ENCODE results near the gene TLE1.

Gene TLE1

DNA sequence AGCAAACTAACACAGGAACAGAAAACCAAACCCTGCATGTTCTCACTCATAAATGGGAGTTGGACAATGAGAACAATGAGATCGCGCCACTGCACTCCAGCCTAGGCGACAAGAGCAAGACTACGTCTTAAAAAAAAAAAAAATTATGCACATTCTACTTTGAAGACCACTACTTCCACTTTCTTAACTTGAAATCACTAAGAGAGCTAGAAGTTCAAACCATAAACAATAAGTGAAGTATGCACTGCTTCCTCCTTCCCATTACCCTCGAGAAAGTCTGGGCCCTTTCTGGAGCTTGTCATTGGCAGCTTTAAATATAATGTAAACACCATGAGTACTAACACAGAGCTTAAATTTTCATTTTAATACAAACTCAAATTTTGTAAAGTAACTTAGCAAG lies 94.9 kb downstream of the TLE1 start:
- Histone ChIP-seq H3K9ac (no peak overlapping the region), H3K27me3 (ENCODE audit: insufficient read depth, low read depth) (no peaks in the 10 kb centered on the region), H2AFZ (ENCODE audit: low read depth) (no peak overlapping the region), H3K79me2 (ENCODE audit: insufficient read depth, low read depth) (no peaks in the 10 kb centered on the region), H3K27ac (no peak overlapping the region), H3K4me1 (ENCODE audit: low read depth, poor library complexity, severe bottlenecking) (peaks cover 1% of the 10 kb centered on the region), H4K20me1 (ENCODE audit: insufficient read depth) (no peaks in the 10 kb centered on the region), H3K4me3 (IDR thresholded peaks at IDR 0.05; ENCODE audit: insufficient read depth, low read depth, low read length) (no peak overlapping the region), H3K36me3 (ENCODE audit: insufficient read depth) (no peaks in the 10 kb centered on the region), H3K4me2 (no peak overlapping the region)
- no peak for TF ChIP-seq CTCF (conservative IDR thresholded peaks at IDR 0.05; ENCODE audit: low read depth, low read length)

- H3K4me3 ChIP-seq (IDR thresholded peaks at IDR 0.05; ENCODE audit: insufficient read depth, low read depth, low read length): no peak overlapping the region
- no peak for TF ChIP-seq CTCF (conservative IDR thresholded peaks at IDR 0.05; ENCODE audit: low read depth, low read length)
- no peaks in the 10 kb centered on the region for H3K79me2 ChIP-seq (ENCODE audit: insufficient read depth, low read depth)
- H4K20me1 ChIP-seq (ENCODE audit: insufficient read depth): no peaks in the 10 kb centered on the region
- H3K36me3 ChIP-seq (ENCODE audit: insufficient read depth): no peaks in the 10 kb centered on the region
- H3K4me1 ChIP-seq (ENCODE audit: low read depth, poor library complexity, severe bottlenecking): no peaks in the 10 kb centered on the region
- no peak overlapping the region for H3K4me2 ChIP-seq
- H3K9ac ChIP-seq: no peak overlapping the region
- H3K27ac ChIP-seq: no peak overlapping the region
- no peak overlapping the region for H2AFZ ChIP-seq (ENCODE audit: low read depth)
- no peaks in the 10 kb centered on the region for H3K27me3 ChIP-seq (ENCODE audit: insufficient read depth, low read depth)
Observed at GRCh38 chr9:81592887-81593266, 96.5 kb downstream of the TLE1 start.

- H3K4me2 ChIP-seq: no peak overlapping the region
- no peaks in the 10 kb centered on the region for H3K4me1 ChIP-seq (ENCODE audit: low read depth, poor library complexity, severe bottlenecking)
- H4K20me1 ChIP-seq (ENCODE audit: insufficient read depth): no peaks in the 10 kb centered on the region
- no peaks in the 10 kb centered on the region for H3K36me3 ChIP-seq (ENCODE audit: insufficient read depth)
- no peak overlapping the region for H2AFZ ChIP-seq (ENCODE audit: low read depth)
- no peak overlapping the region for H3K27ac ChIP-seq
- no peak for TF ChIP-seq CTCF (conservative IDR thresholded peaks at IDR 0.05; ENCODE audit: low read depth, low read length)
- no peaks in the 10 kb centered on the region for H3K79me2 ChIP-seq (ENCODE audit: insufficient read depth, low read depth)
- H3K9ac ChIP-seq: no peak overlapping the region
- no peak overlapping the region for H3K4me3 ChIP-seq (IDR thresholded peaks at IDR 0.05; ENCODE audit: insufficient read depth, low read depth, low read length)
- H3K27me3 ChIP-seq (ENCODE audit: insufficient read depth, low read depth): no peaks in the 10 kb centered on the region
Observed at GRCh38 chr9:81591791-81592190, 97.6 kb downstream of the TLE1 start.

- H3K27me3 ChIP-seq (ENCODE audit: insufficient read depth, low read depth): no peaks in the 10 kb centered on the region
- TF ChIP-seq CTCF (conservative IDR thresholded peaks at IDR 0.05; ENCODE audit: low read depth, low read length): no peak
- H3K27ac ChIP-seq: no peak overlapping the region
- no peaks in the 10 kb centered on the region for H4K20me1 ChIP-seq (ENCODE audit: insufficient read depth)
- H3K4me1 ChIP-seq (ENCODE audit: low read depth, poor library complexity, severe bottlenecking): no peaks in the 10 kb centered on the region
- H3K79me2 ChIP-seq (ENCODE audit: insufficient read depth, low read depth): no peaks in the 10 kb centered on the region
- no peaks in the 10 kb centered on the region for H3K36me3 ChIP-seq (ENCODE audit: insufficient read depth)
- H3K4me3 ChIP-seq (IDR thresholded peaks at IDR 0.05; ENCODE audit: insufficient read depth, low read depth, low read length): no peak overlapping the region
- H3K9ac ChIP-seq: no peak overlapping the region
- H2AFZ ChIP-seq (ENCODE audit: low read depth): no peak overlapping the region
- H3K4me2 ChIP-seq: no peak overlapping the region
Observed at GRCh38 chr9:81590688-81591087, 98.7 kb downstream of the TLE1 start.

DNA sequence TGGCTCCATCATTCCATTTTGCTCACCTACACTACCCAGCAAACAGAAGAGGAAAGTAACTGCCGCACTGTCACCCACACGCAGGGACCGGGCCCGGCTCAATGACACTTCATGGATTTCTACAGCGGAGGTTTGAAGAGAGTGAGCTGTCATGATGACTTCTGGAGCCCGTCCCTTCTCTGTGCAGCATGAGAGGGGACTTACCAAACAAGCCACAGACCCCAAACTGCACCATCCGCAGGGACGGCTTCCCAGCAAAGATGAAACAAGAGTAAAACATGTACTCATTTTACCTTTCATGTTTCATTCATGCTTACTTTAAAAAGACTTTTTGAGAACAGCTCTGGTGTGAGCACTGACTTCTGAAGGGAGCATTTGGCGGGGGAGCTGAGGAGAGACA lies 99.5 kb downstream of the TLE1 start:
- Histone ChIP-seq H3K4me3 (IDR thresholded peaks at IDR 0.05; ENCODE audit: insufficient read depth, low read depth, low read length) (no peak overlapping the region), H3K36me3 (ENCODE audit: insufficient read depth) (no peaks in the 10 kb centered on the region), H3K9ac (no peak overlapping the region), H3K79me2 (ENCODE audit: insufficient read depth, low read depth) (no peaks in the 10 kb centered on the region), H2AFZ (ENCODE audit: low read depth) (no peak overlapping the region), H3K27me3 (ENCODE audit: insufficient read depth, low read depth) (no peaks in the 10 kb centered on the region), H3K4me2 (no peak overlapping the region), H4K20me1 (ENCODE audit: insufficient read depth) (no peaks in the 10 kb centered on the region), H3K27ac (no peak overlapping the region), H3K4me1 (ENCODE audit: low read depth, poor library complexity, severe bottlenecking) (no peaks in the 10 kb centered on the region)
- TF ChIP-seq CTCF (conservative IDR thresholded peaks at IDR 0.05; ENCODE audit: low read depth, low read length): no peak

Data from KMS-11 (cell line).